ENCODE data around the gene EPN1. TPM values are rescaled to one million over a fixed set of nuclear protein-coding genes. Genes with fewer than 3 reads are reported as not detected.

The EPN1 gene
- total and polyA plus RNA-seq, 9 of the 15 experiments (the other 6 are each of a cell fraction or from before 2014, with no cell fraction given): 0.08 to 138 (median 12.7) TPM

DNA sequence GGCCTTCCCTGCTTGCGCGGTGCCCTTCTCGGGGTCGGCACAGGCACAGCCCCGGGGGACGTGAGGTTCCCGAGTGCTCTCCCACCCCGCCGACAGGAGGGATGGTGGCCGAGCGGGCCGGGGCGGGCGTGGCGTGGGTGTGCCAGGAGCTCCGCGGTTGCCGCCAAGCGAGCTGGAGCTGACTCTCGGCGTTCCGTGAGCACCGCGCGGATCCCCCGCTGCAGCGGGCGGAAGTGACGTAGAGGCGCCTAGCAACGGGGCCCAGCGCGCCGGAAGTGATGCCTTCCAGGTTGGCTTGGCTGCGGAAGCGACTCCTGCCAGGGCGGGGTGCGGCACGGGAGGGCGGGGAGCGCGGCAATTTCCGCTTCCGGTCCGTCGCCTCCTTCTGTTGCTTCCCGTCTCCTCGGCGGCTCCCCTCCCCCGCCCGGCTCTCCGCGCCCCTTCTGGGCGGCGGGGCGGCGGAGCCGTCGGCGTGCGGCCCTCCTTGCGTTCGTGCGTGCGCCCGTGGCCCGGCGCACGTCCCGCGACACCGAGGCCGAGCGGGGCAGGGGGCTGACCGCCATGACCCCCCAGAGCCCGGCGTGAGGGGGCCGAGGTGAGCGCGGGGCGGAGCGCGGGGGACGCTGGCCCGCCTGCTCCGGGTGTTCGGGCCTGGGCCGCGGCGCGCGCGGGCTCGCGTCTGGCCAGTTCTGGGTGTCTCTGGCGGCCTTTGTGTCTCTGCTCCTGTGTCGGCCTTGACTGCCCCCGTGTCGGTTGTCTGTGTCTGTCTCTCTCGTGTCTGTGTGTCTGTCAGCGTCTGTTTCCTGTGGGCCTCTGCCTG, at the start of gene EPN1 (continued):
- TF ChIP-seq, protein P1, sequence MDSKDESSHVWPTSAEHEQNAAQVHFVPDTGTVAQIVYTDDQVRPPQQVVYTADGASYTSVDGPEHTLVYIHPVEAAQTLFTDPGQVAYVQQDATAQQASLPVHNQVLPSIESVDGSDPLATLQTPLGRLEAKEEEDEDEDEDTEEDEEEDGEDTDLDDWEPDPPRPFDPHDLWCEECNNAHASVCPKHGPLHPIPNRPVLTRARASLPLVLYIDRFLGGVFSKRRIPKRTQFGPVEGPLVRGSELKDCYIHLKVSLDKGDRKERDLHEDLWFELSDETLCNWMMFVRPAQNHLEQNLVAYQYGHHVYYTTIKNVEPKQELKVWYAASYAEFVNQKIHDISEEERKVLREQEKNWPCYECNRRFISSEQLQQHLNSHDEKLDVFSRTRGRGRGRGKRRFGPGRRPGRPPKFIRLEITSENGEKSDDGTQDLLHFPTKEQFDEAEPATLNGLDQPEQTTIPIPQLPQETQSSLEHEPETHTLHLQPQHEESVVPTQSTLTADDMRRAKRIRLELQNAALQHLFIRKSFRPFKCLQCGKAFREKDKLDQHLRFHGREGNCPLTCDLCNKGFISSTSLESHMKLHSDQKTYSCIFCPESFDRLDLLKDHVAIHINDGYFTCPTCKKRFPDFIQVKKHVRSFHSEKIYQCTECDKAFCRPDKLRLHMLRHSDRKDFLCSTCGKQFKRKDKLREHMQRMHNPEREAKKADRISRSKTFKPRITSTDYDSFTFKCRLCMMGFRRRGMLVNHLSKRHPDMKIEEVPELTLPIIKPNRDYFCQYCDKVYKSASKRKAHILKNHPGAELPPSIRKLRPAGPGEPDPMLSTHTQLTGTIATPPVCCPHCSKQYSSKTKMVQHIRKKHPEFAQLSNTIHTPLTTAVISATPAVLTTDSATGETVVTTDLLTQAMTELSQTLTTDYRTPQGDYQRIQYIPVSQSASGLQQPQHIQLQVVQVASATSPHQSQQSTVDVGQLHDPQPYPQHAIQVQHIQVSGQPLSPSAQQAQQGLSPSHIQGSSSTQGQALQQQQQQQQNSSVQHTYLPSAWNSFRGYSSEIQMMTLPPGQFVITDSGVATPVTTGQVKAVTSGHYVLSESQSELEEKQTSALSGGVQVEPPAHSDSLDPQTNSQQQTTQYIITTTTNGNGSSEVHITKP (IDR thresholded peaks at IDR 0.05; ENCODE audit: partially characterized antibody): no peak
- TF ChIP-seq GABPB1 (CRISPR knock-in tag; IDR thresholded peaks at IDR 0.05) (peak; percentile 98), MCM2 (IDR thresholded peaks at IDR 0.05; ENCODE audit: low read depth) (no peak), NFIC (IDR thresholded peaks at IDR 0.05) (no peak), ZNF696 (CRISPR knock-in tag; conservative IDR thresholded peaks at IDR 0.05) (no peak), HDAC2 (IDR thresholded peaks at IDR 0.05) (no peak), ZNF347 (CRISPR knock-in tag; IDR thresholded peaks at IDR 0.05; ENCODE audit: low read depth) (no peak), KLF6 (CRISPR knock-in tag; IDR thresholded peaks at IDR 0.05; ENCODE audit: borderline replicate concordance) (peak; percentile 32; the same call in 1 of the 2 replicates), PHB (CRISPR knock-in tag; IDR thresholded peaks at IDR 0.05) (no peak), KAT8 (IDR thresholded peaks at IDR 0.05; ENCODE audit: low read depth) (no peak), ZNF165 (CRISPR knock-in tag; IDR thresholded peaks at IDR 0.05; ENCODE audit: borderline replicate concordance) (no peak)
- TF ChIP-seq, protein P2, sequence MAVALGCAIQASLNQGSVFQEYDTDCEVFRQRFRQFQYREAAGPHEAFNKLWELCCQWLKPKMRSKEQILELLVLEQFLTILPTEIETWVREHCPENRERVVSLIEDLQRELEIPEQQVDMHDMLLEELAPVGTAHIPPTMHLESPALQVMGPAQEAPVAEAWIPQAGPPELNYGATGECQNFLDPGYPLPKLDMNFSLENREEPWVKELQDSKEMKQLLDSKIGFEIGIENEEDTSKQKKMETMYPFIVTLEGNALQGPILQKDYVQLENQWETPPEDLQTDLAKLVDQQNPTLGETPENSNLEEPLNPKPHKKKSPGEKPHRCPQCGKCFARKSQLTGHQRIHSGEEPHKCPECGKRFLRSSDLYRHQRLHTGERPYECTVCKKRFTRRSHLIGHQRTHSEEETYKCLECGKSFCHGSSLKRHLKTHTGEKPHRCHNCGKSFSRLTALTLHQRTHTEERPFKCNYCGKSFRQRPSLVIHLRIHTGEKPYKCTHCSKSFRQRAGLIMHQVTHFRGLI (CRISPR knock-in tag; IDR thresholded peaks at IDR 0.05): no peak
- TF ChIP-seq, protein P3, sequence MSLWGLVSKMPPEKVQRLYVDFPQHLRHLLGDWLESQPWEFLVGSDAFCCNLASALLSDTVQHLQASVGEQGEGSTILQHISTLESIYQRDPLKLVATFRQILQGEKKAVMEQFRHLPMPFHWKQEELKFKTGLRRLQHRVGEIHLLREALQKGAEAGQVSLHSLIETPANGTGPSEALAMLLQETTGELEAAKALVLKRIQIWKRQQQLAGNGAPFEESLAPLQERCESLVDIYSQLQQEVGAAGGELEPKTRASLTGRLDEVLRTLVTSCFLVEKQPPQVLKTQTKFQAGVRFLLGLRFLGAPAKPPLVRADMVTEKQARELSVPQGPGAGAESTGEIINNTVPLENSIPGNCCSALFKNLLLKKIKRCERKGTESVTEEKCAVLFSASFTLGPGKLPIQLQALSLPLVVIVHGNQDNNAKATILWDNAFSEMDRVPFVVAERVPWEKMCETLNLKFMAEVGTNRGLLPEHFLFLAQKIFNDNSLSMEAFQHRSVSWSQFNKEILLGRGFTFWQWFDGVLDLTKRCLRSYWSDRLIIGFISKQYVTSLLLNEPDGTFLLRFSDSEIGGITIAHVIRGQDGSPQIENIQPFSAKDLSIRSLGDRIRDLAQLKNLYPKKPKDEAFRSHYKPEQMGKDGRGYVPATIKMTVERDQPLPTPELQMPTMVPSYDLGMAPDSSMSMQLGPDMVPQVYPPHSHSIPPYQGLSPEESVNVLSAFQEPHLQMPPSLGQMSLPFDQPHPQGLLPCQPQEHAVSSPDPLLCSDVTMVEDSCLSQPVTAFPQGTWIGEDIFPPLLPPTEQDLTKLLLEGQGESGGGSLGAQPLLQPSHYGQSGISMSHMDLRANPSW (CRISPR knock-in tag; IDR thresholded peaks at IDR 0.05): no peak
- TF ChIP-seq, protein P4, sequence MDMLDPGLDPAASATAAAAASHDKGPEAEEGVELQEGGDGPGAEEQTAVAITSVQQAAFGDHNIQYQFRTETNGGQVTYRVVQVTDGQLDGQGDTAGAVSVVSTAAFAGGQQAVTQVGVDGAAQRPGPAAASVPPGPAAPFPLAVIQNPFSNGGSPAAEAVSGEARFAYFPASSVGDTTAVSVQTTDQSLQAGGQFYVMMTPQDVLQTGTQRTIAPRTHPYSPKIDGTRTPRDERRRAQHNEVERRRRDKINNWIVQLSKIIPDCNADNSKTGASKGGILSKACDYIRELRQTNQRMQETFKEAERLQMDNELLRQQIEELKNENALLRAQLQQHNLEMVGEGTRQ (CRISPR knock-in tag; IDR thresholded peaks at IDR 0.05): no peak
- TF ChIP-seq, protein P5, sequence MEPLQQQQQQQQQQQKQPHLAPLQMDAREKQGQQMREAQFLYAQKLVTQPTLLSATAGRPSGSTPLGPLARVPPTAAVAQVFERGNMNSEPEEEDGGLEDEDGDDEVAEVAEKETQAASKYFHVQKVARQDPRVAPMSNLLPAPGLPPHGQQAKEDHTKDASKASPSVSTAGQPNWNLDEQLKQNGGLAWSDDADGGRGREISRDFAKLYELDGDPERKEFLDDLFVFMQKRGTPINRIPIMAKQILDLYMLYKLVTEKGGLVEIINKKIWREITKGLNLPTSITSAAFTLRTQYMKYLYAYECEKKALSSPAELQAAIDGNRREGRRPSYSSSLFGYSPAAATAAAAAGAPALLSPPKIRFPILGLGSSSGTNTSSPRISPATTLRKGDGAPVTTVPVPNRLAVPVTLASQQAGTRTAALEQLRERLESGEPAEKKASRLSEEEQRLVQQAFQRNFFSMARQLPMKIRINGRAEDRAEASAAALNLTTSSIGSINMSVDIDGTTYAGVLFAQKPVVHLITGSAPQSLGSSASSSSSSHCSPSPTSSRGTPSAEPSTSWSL (CRISPR knock-in tag; IDR thresholded peaks at IDR 0.05; ENCODE audit: borderline replicate concordance): no peak
